ENCODE results near the gene MUC6.

The MUC6 gene

DNA sequence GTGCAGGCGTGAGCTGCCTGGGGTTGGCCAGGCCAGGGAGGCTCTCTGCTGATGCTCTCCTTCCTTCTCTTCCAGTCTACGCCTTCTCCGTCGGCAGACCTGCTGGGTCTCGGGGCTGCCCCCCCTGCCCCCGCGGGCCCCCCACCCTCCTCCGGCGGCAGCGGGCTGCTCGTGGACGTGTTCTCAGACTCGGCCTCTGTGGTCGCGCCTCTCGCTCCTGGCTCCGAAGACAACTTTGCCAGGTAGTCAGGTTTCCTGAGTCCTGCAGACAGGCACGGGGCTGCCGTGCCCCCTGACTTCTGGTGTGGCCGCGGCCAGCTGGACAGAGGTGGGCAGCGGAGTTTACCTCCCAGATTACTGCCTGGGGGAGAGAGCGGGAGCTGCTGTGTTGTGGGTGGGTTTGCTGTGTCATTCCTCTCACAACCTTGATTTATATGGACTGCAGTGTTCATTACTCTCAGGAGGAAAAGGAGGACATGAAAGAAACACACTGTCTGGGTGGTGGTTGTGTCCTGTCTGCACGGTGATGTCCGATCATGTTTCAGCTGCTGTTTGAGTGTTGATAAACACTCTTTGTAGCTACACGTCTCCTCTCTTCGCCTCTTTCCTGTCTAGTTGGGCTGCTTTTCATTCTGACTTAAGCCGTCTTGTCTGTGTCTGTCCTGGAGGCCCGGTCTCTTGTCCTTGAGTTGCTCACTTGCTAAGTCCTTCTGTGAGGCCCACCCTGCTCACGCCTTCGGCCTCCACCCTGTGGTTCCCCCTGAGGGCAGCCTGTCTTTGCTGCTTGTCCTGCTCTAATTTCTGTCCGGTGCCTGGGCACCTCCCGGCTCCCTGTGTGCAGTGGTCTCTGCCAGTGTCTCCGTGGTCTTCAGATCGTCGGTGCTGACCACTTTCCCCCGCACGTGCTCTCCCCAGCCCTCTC lies 35.9 kb downstream of the MUC6 start:
- H3K4me3 ChIP-seq (ENCODE audit: low read depth, low read length), result no peak overlapping the region
- ChIA-PET POLR2A (no interaction called here), CTCF (no interaction called here)
- TF ChIP-seq CTCF (IDR thresholded peaks at IDR 0.05; ENCODE audit: insufficient read depth, low read length, missing control alignments), result no peak
- DNase-seq (ENCODE audit: low read depth, low spot score), result no peak

- TF ChIP-seq CTCF (IDR thresholded peaks at IDR 0.05; ENCODE audit: insufficient read depth, low read length, missing control alignments), result no peak
- H3K4me3 ChIP-seq (ENCODE audit: low read depth, low read length), result no peak overlapping the region
- DNase-seq (ENCODE audit: low read depth, low spot score), result no peak
- ChIA-PET POLR2A (no interaction called here), CTCF (no interaction called here)
These were observed 37.5 kb downstream of the MUC6 start for GRCh38 chr11:999009-999408.

- no peak for DNase-seq (ENCODE audit: low read depth, low spot score)
- H3K4me3 ChIP-seq (ENCODE audit: low read depth, low read length), result no peak overlapping the region
- POLR2A ChIA-PET, result no interaction called here
- TF ChIP-seq CTCF (IDR thresholded peaks at IDR 0.05; ENCODE audit: insufficient read depth, low read length, missing control alignments), result no peak
- CTCF ChIA-PET, result no interaction called here
These were observed 38.6 kb downstream of the MUC6 start for GRCh38 chr11:997907-998306.

GRCh38 chr11:996681-997080 lies 39.8 kb downstream of the MUC6 start:
- POLR2A ChIA-PET, result no interaction called here

GRCh38 chr11:995752-996420 lies 40.6 kb downstream of the MUC6 start:
- DNase-seq (ENCODE audit: low read depth, low spot score), result no peak
- CTCF ChIA-PET, result no interaction called here
- H3K4me3 ChIP-seq (ENCODE audit: low read depth, low read length), result no peak overlapping the region
- no peak for TF ChIP-seq CTCF (IDR thresholded peaks at IDR 0.05; ENCODE audit: insufficient read depth, low read length, missing control alignments)
- POLR2A ChIA-PET, result no interaction called here

More at GRCh38 chr11:996681-997080, 39.8 kb downstream of the MUC6 start:
- DNase-seq (ENCODE audit: low read depth, low spot score), result no peak
- CTCF ChIA-PET, result no interaction called here
- TF ChIP-seq CTCF (IDR thresholded peaks at IDR 0.05; ENCODE audit: insufficient read depth, low read length, missing control alignments), result no peak
- no peak overlapping the region for H3K4me3 ChIP-seq (ENCODE audit: low read depth, low read length)

DNA sequence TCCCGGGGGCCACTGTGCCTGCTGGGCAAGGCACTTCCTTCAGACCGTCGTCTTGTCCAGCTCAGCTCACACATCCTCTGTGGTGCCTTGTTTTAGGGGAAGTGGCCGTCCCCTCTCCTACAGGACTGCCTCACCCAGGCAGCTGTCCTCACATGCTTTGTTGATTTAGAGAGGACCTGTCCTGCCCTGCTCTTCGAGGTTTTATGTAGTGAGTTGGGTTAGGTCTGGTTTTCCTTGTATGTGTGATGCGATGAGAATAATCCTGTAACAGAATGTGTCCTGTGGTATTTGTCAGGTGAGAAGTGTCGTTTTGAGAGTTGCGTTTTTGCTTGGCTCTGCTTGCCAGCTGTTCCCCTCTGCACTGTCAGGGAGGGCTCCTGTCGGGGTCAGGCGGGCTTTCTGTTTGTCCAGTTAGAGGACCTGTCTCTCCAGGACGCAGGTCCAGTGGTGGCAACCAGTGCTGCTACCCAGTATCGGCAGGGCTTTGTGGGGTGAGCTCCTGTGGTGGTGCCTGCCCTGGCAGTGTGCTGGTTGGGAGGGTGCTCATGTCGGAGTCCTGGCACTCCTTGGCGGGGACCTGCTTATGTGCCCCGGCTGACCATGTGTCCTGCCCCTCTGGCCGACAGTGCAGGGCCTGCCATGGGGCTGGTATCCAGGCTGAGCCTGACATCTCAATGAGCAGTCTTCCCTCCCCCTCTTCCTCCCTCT lies 41.3 kb downstream of the MUC6 start:
- POLR2A ChIA-PET, result no interaction called here
- CTCF ChIA-PET, result no interaction called here
- TF ChIP-seq CTCF (IDR thresholded peaks at IDR 0.05; ENCODE audit: insufficient read depth, low read length, missing control alignments), result no peak
- no peak for DNase-seq (ENCODE audit: low read depth, low spot score)
- H3K4me3 ChIP-seq (ENCODE audit: low read depth, low read length), result no peak overlapping the region

Data from AG04449 (cell line).